ENCODE measurements around the gene EIF3L.

The EIF3L gene

DNA sequence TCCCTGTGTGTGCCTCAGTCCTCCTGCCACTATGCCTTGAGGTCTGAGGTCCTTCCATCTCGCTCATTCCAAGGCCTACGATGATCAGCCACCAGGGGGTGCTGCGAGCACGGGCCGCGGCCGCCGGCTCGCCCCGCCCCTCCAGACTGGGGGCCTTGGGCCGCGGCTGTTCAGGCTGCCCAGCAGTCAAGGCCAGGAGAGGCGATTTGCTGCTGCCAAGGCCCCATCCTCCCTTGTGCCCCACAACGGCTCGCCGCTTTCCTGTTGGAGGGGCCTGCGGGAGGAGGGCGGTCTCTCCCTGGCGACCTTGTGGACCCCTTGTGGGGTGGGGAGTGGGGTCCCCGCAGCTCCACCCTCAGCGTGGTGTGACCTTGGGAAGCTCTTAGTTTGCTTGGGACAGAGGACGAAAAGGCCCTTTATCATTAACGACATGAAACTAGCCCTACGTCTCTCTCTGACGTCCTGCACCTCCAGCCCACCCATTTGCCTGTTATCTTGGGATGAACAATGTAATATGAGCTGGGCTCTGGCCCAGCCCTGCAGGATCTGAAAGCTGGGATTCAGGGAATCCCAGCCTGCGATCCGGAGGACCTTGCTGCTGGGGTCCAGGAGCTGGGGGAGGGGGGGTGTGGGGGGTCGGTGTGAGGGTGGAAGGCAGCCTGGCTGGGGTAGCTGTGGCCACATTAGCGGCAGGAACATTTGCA, 31.4 kb upstream of the EIF3L start:
- peak; percentile 94 for DNase-seq (ENCODE audit: low read depth, low spot score)

- peak; percentile 75 for DNase-seq (ENCODE audit: low read depth, low spot score)
Observed at GRCh38 chr22:37818409-37819104, 30.7 kb upstream of the EIF3L start.

DNA sequence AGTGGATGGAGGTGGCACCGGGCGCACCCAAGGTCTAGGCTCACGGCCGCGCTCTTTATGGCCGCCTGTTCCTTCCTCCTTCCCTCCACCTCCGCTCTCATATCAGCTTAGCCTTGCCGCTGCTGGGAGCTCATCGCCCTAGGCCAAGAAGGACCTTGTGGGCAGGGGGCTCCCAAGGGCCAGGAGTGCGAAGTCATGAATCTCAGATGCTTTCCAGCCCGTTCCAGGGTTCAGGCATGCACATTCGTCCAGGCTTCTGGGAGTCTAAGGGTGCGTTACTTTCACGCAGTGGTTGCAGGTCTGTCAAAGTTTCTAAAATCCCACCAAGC, 30.1 kb upstream of the EIF3L start:
- DNase-seq (ENCODE audit: low read depth, low spot score) = no peak

GRCh38 chr22:37820350-37820749, 28.9 kb upstream of the EIF3L start:
- no peak for DNase-seq (ENCODE audit: low read depth, low spot score)

DNA sequence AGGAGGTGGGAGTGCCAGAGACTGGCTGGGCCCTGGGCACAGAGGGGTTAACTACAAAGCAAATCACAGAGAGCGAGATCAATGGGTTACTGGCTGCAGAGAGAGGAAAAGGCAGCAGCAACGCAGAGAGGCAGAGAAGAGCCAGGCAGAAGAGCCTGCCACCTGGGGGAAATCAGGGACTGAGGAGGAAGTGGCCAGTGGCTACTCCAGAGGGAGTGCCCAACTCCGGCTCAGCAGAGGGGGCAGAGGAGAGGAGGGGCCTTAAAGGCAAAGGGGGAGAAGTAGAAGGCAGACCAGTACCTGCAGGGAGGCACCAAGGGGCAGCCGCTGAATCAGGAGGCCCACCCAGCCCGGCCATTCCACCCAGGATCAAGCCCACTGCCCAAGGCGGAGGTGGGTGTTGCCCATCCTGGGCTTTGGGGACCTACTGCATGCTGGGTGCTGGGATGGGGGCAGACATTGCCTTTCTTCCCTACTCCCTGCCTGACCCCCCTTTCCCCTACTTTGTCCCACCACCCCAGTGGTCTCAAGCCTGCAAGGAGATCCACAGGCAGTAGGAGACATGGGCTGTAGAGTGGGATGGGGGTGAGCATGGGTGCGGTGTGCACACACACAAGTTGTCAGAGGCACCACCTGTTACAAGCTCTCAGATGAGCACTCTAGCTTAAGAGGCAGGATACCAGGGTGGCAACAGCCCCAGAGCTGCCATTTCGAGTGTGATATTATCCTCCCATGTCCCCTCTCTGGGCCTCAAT, 27.0 kb upstream of the EIF3L start:
- DNase-seq (ENCODE audit: low read depth, low spot score) = no peak

DNA sequence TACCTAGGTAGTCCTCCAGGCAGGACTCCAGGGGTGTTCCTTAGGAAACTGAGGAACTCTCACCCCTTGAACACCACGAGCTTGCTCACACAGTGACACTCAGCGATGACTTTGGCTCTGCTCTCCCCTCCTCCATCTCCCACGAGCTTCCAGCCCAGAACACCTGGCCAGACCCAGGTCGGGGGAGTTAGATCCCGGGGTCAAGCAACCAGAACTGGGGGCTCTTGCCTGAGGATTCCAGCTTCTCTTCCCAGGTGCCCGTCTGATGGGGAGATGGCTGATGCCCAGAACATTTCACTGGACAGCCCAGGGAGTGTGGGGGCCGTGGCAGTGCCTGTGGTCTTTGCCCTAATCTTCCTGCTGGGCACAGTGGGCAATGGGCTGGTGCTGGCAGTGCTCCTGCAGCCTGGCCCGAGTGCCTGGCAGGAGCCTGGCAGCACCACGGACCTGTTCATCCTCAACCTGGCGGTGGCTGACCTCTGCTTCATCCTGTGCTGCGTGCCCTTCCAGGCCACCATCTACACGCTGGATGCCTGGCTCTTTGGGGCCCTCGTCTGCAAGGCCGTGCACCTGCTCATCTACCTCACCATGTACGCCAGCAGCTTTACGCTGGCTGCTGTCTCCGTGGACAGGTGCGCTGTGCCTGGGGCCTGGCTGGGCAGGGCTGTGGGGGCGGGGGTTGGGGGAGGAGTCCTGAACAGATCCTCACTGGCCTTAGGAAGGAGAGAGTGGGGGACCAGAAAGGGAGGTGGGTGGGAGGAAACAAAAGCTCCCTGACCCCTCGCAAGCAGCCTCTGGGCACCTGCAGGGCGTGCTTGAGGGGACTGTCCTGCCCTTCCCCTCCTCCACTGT, 25.9 kb upstream of the EIF3L start, which contains the start of gene GALR3:
GALR3 (plus strand) TSS at position 249 of the 852 bp plus-strand sequence; CDS start at position 274, 25 bp downstream.
- no peak for DNase-seq (ENCODE audit: low read depth, low spot score)

GRCh38 chr22:37824674-37825641, 24.3 kb upstream of the EIF3L start:
- DNase-seq (ENCODE audit: low read depth, low spot score) = peak; percentile 61

GRCh38 chr22:37827056-37827455, 22.2 kb upstream of the EIF3L start:
- peak; percentile 63 for DNase-seq (ENCODE audit: low read depth, low spot score)

- DNase-seq (ENCODE audit: low read depth, low spot score) = no peak
Observed at GRCh38 chr22:37830093-37830842, 19.0 kb upstream of the EIF3L start.

- no peak for DNase-seq (ENCODE audit: low read depth, low spot score)
Observed at GRCh38 chr22:37831472-37831871, 17.7 kb upstream of the EIF3L start.

GRCh38 chr22:37832022-37832857, 17.0 kb upstream of the EIF3L start:
- DNase-seq (ENCODE audit: low read depth, low spot score) = no peak

DNA sequence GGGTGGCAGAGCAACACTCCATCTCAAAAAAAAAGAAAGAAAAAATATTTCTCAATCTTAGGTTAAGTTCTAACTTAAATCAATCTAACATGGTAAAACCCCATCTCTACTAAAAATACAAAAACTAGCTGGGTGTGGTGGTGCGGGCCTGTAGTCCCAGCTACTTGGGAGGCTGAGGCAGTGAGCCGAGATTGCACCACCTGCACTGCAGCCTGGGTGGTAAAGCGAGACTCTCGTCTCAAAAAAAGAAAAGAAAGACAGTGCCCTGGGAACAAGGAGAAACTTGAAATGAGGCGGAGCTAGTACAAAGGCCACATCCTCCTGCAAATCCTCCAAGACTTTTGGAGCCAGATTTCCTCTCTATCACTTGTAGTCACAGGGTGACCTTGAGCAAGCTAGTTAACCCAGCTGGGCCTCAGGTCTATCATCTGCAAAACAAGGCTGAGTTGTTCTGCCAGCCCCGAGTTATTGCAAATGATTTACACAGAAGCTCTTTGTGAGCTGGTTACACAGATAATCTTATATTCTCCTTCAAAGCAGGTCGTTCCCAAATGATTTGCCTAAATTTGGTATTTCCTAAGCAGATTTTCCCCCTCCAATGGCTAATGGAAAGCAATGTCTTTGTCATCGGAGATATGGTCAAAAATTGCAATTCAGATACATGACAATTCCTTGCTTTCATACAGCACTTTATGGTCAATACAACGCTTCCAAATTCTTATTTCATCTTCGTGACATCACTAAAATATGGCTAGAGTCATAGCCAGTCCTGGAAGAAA, 7.0 kb upstream of the EIF3L start:
- no peak for DNase-seq (ENCODE audit: low read depth, low spot score)

DNA sequence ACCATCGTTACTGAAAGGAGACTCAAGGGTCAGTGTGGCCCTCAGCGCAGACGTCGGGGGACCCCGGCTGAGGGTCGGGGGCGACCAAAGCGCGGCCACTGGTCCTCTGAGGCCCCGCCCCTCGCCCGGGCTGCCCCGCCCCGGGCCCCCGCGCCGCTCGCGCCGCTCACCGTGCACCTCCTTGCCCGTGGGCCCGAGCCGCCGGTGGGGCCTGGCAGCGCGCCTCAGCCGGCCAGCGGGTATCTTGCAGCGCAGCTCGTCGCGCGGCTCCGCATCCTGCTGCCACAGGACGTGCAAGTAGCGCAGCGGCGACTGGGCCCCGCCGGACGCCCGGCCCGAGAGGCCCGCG, 5.5 kb upstream of the EIF3L start:
- DNase-seq (ENCODE audit: low read depth, low spot score) = no peak

GRCh38 chr22:37844904-37845329, 4.3 kb upstream of the EIF3L start:
- DNase-seq (ENCODE audit: low read depth, low spot score) = no peak

DNA sequence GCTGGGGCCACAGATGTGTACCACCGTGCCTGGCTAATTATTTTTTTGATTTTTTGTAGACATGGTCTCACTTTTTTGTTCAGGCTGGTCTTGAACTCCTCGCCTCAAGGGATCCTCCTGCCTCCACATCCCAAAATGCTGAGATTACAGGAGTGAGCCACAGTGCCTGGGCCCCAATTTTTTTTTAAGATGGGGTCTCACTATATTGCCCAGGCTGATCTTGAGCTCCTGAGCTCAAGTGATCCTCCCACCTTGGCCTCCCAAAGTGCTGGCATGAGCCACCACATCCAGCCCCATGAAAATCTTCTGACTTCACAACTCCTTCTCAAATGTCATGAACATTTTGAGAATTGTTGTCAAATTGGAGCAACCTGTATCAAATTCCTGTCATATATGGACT, 2.8 kb upstream of the EIF3L start:
- no peak for DNase-seq (ENCODE audit: low read depth, low spot score)

- DNase-seq (ENCODE audit: low read depth, low spot score) = peak; percentile 37
Observed at GRCh38 chr22:37848587-37849088, 581 bp upstream of the EIF3L start.

- DNase-seq (ENCODE audit: low read depth, low spot score) = no peak
Observed at GRCh38 chr22:37850801-37851200, 1.6 kb downstream of the EIF3L start.

DNA sequence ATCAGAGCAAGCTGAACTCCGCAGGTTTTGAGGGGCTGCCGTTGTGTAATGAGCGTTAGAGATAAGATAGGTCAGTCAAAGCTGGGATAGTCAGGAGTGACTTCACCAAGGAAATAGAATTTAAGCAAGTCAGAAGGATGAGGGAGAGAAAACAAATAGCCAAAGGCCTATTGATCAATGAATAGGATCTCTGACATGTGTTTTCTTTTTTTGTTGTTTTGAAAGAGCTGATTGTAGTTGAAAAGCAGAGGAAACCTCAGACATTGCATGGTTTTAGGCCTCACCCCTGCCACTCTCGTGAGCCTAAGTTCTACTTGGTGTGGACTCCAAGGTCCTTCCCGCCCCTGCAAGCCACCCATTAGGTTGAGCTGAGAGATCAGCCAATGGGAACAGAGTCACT, 3.2 kb downstream of the EIF3L start:
- no peak for DNase-seq (ENCODE audit: low read depth, low spot score)
